ENCODE data around the gene POLR2H.

DNA sequence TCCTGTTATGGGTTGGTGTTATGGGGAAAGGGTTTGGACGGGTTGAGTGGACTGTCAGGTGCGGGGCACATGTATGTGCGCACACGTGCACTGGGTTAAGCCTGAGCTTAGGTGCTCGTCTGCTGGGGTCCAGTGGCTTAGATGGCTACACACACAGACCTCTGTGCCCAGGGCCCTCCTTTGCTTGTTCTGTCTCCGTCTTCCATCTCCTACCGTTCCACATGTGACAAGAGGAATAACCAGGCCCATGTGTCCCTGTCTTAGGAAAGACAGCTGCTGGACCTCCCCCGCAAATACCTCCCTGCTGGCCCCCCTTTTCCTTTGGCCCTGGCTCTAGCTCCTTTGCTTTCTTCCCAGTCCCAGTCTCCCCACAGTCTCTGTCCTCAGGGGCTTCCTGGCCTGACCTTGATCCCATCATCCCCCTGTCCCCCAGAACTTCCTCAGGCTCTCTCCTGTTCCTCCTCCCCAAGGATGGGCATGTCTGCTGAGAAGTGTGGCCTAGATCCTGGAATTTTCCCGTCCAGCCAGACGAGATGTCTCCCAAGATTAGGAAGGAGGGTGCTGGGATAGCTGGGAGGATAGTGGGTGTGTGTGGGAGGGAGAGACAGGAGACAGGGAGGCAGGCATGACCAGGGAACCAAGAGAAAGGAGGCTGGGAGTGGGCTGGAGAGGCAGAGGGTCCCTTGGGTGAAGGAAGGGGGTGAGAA lies 17.3 kb downstream of the POLR2H start:
- TF ChIP-seq, protein P1, sequence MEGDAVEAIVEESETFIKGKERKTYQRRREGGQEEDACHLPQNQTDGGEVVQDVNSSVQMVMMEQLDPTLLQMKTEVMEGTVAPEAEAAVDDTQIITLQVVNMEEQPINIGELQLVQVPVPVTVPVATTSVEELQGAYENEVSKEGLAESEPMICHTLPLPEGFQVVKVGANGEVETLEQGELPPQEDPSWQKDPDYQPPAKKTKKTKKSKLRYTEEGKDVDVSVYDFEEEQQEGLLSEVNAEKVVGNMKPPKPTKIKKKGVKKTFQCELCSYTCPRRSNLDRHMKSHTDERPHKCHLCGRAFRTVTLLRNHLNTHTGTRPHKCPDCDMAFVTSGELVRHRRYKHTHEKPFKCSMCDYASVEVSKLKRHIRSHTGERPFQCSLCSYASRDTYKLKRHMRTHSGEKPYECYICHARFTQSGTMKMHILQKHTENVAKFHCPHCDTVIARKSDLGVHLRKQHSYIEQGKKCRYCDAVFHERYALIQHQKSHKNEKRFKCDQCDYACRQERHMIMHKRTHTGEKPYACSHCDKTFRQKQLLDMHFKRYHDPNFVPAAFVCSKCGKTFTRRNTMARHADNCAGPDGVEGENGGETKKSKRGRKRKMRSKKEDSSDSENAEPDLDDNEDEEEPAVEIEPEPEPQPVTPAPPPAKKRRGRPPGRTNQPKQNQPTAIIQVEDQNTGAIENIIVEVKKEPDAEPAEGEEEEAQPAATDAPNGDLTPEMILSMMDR (IDR thresholded peaks at IDR 0.05): no peak
- no peak for TF ChIP-seq POLR2AphosphoS5 (IDR thresholded peaks at IDR 0.05; ENCODE audit: low read depth, low read length)
- TF ChIP-seq, protein P2, sequence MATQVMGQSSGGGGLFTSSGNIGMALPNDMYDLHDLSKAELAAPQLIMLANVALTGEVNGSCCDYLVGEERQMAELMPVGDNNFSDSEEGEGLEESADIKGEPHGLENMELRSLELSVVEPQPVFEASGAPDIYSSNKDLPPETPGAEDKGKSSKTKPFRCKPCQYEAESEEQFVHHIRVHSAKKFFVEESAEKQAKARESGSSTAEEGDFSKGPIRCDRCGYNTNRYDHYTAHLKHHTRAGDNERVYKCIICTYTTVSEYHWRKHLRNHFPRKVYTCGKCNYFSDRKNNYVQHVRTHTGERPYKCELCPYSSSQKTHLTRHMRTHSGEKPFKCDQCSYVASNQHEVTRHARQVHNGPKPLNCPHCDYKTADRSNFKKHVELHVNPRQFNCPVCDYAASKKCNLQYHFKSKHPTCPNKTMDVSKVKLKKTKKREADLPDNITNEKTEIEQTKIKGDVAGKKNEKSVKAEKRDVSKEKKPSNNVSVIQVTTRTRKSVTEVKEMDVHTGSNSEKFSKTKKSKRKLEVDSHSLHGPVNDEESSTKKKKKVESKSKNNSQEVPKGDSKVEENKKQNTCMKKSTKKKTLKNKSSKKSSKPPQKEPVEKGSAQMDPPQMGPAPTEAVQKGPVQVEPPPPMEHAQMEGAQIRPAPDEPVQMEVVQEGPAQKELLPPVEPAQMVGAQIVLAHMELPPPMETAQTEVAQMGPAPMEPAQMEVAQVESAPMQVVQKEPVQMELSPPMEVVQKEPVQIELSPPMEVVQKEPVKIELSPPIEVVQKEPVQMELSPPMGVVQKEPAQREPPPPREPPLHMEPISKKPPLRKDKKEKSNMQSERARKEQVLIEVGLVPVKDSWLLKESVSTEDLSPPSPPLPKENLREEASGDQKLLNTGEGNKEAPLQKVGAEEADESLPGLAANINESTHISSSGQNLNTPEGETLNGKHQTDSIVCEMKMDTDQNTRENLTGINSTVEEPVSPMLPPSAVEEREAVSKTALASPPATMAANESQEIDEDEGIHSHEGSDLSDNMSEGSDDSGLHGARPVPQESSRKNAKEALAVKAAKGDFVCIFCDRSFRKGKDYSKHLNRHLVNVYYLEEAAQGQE (IDR thresholded peaks at IDR 0.05; ENCODE audit: insufficient read depth in 1 of 2, low read depth in 2 of 2, low read length in 1 of 2): no peak

Data from Panc1 (cell line).